SW 1271 (cell line): Measurements from ENCODE around the gene TMPRSS7.

Experiments
- DNase-seq, 2 experiments: peaks; one replicate each; lab custom pipeline; 2025; lab: John Stamatoyannopoulos, UW

The TMPRSS7 gene

DNA sequence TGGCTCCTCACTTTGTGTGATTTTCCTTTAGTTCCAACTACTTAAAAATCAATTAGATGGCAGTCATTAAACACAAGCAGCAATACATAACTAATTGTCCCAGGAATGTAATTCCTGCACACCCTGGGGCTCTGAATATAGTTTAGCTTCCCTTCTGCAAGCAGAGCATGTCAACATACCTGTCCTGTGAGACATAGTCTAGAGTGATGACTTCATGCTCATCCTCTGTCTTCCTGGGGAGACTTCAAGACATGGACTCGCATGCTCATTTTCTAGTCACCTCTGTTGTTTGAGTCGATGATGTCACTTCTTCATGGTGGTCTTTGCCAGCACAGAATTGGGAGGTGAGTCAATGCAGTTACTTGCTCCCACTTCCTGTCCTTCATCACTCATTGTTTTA is 67.4 kb downstream of the TMPRSS7 start:
- no peak for DNase-seq

DNA sequence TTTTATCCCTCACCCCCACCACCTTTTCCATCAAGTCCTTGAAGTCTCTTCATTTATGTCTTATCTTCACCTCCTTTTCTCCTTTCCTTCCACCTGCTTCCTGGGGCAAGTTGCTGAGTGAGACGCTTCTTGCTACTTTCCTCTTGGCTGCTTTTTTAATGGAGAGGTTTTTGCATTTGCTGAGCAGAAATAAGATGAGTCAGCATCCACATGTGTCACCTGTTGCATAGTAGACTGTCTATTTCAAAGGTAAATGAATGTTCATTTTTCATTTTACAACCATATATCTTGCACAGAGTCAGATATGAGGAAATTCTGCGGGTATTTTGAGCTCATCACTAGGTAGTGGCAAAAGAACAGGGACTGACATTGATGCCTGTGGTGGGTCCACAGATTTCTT is 70.2 kb downstream of the TMPRSS7 start:
- DNase-seq: no peak

DNA sequence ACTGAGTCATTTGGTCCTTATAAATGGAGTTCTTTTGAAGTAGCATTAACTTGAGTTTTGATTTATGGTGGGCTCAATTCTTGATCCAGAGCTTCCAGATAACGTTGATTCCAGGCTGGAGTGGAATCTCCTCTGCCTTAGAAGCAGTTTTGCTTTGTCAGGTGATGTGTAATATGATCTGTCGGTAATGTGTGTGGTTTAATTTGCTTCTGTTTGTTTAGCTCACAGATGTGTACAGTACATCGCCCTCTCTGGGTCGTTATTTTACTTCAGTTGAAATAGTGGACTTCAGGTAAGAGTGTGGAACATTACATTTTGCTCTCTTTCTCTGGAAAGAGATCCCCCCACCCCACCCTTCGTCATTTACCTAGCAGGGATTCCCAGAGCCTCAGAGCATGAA is 74.8 kb downstream of the TMPRSS7 start:
- DNase-seq: no peak

DNA sequence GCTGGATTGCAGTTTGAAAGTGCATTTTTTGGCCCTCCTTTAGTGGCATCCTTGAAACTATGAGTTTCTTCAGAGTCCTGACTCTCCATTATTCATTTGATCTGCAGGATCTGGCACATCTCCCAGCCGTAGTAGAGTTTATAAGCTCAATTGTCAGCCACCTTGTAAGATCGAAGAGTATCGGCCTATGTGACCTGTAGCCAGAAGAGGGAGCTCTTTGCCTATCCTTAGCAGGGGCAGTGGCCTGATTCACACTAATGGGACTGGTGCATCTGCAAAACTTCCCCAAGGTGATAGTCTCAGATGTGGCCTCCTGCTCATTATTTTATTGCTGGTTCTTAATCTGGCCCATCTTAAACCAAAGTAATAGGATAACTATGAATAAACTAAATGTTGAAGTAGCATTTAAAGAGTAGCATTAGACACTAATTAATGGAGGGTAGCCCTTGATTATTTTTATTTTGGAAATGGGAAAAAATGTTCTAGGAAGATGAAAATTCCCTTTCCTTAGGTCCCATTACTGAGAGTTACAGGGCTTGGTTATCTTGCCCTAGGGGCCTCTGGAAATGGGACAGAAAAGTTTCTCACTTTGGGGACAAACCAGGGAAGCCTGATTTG is 77.4 kb downstream of the TMPRSS7 start:
- DNase-seq: peak in 1 of 2 experiments; percentile 42

DNA sequence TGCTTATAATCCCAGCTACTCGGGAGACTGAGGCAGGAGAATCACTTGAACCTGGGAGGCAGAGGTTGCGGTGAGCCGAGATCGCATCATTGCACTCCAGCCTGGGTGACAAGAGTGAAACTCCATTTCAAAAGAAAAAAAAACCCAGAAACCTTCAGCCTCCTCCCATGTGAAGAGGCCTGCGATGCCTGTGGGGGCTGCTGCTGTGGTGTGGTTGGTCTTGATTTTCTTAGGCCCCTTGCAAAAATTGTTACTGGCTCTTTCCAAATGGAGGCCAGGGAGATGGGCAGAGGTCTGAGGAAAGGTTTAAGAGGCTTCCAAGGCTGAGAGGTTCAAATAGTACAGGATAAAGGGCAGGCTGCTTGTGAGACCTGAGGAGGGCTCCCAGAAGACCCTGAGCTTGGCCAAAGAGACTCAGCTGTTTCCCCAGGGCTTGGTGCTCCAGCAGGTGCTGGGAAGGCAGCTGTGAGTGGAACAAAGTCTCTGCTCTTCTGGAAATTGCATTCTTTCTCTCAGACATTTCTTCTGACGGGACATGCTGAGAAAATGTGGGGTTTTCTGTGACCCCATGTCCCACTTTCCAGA is 80.1 kb downstream of the TMPRSS7 start:
- DNase-seq: no peak

DNA sequence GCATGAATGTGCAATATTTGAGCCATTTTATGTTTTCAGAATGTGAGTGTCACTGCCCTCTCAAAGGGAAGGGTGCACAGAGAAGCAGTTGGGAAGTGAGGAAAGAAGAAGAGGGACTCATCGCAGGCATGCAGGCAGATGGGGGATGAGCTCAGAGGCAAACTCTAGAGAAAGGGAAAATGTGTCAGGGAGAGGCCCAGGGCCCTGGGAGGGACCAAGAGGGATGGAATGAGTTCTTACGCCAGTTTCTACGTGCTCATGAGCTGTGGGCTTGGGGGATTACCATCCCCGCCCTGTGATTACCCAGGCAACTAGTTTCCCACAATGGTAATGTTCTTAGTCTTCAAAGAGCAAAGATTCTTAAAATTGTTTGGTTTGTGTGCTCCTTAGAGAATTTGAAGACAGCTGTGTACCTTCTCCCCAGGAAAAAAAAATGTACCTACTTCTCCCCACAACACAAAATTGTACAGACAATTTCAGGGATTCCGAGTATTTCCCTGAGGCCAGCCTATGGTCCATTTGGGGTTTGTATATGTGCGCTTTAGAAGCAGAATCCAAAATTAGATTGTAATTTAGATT is 80.7 kb downstream of the TMPRSS7 start:
- DNase-seq: no peak

DNA sequence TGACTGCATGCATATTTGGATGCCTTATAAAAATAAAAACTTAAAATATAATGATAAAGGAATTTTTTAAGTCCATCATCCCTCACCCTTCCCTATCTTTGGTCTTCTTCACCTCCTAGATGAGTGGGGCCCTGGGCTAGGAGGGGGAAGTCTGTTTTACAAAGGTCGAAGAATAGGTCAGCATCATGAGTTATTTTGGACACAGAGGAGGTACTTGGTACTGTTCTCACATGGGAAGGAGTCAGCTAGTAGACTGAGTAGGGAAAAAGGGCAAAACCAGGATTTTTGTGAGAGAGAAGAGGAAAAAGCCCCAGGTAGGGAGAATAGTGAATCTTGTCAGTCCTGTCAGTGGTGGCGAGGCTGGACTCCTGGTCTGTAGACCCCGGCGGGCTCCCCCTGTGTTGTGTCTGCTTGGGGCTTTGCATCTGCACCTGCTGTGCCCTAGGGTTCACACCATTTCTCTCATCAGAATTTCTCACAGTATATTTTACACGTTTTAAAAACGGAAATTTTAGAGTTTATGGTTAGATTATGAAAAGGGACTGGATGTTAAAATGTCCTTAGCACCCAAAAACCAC is 81.4 kb downstream of the TMPRSS7 start:
- DNase-seq: no peak

DNA sequence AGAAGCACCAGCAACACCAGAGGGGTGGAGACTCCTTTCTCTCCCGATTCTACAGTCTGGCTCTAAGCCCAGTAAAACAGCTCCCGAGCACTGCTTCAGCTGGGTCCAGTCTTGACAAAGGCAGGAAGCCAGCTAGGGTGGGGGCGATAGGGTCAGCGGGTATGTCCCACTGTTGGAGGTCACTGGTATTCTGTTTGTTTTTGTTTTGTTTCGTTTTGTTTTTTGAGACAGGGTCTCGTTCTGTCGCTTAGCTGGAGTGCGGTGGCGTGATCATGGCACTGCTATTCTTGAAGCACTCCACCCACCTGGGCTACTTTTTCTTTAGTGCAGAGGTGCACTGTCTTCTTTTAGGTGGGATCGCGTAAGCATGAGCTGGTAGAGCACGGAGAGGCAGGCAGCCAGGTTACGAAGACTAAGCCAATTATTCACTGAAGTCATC is 82.2 kb downstream of the TMPRSS7 start:
- no peak for DNase-seq

DNA sequence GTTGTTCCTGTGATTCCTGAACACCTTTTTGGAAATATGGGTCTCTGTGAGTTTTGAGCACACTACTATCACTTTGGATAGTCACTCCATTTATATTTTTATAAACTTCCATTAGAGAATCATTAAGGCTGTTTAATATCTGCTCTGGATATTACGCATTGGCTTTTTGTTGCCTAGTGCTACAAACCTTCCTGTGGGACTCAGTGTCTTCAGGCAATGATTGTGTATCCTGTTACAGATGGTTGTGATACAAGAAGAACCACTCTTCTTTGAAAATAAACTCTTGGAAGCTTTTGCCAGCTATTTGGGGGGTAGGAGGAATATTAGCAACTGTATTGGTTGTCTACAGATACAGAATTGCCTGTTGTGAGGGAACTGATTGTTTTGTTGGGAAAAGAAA is 82.9 kb downstream of the TMPRSS7 start:
- no peak for DNase-seq

DNA sequence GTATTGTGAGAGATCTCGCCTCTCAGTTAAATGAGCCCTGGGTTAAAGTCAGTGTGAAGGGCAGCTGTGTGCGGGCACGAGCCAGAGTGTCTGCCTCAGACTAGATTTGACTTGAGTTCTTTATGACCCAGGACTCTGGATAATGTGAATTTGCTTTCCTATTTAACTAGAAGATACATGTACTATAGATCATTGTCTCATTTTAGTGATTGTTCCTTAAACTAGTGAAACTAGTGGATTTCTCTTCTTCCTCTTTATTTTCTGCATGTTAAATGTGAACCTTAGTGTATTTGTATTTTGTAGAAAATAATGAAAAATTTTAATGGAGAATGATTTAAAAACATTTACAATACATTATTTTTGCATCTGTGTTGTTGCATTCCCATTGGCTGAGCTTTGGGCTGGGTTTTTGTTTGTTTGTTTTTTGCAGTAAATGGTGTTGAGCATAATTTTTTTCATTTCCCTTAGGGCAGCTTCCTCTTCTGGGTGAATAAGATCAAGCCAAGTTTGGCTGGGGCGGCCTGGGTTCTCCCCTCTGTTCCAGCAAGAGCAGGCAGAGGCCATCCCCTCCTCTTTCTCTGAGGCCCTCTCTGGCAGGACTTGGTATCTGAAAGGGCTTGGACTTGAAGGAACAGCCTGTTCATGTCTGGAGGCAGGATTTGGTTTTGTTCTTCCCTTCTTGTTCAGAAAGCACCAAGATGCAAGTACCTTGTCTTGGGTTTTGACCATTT is 83.5 kb downstream of the TMPRSS7 start:
- DNase-seq: no peak

DNA sequence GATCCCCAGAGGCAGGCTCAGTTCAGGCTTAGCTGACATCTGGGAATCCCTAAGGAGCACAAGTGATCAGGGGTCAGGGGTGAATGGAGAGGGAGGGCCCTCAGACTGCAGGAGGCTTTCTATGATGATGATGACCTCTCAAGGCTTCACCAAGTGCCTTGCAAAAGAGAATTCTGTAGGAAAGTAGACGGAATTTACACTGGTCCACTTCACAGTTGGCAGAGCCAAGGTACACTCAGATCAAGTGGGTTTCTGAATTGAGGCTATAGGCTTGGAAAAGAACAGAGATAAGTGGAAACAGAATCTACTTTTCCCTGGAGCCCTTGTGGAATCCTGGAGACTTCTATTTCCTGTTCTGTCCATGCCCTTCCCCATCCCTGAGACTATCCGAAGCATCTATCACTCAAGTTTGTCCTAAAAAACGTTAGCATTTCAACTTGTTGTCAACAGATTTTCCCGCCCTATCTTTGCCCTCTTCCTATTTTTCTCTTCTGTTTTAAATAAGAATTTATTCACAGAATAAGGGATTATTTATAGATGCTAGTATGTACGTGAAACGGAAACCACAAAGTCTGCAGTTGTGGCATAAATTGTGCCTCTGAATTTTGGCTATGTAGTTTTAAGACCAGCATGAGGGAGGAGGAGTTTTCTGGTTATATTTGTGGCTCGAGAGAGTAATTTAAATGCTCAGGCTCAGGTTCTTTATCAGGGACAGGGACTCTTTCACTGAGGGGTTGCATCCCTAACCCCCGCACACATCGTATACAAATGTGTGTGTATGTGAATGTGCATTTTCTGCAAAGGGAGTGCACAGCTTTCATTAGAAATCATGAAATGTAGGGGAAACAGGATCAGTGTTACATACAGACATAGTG is 85.7 kb downstream of the TMPRSS7 start:
- no peak for DNase-seq

DNA sequence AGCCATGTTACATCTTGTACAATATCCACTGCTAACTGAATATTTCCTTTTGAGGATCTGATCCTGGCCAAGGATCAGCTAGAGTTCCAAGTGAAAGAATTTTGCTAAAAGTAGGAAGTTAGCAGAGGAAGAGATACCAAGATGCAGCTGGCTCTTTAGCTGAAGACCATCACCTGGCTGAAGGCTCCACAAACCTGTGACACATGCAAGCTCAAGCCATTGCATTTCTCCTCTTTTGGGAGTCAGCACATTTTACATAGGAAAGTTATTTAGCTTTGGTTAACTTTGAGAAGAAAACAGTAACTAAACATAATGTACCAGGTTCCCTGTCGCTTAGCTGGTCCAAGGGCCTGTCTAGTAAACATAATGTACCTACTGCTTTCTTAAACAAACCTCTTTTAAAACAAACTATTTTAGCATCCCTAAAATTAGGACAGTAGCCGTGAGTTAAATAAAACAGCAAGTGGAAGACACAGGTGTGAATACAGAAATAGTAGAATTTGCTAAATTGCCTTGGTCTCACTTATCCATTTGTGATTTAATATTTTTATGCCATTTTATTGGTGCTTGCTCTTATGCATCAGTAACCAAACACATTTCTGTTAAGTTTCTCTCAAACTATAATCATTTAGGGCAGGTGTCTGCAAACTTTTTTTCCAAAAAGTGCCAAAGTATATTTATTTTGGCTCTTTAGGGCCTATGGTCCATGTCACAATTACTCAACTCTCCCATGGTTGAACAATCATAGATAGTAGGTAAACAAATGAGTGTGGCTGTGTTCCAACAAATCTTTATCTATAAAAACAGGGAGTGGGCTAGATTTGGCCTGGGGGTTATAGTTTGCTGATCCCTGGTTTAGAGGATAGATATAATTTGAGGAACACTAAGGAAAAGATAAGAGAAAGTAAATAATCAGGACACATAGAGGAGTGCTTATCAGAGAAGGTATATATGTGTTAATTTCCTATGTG is 87.3 kb downstream of the TMPRSS7 start:
- no peak for DNase-seq

DNA sequence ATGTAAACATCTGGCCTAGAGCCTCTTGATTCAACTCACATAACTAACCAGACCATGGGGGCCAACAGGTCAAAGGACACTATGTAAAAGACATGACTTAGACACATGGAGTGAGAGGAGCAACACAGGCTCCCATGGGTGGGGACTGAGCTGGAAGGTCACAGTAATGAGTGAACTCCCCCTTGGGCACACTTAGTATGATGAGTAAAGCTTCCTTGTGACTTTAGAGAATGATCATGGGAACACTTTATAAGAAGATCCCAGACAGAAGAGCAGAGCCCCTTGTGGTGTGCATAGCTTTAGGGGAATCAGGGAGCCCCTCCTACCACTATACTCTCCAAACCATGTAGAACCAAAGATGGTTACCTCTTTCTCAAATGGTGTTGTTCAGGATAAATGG is 88.3 kb downstream of the TMPRSS7 start:
- no peak for DNase-seq

DNA sequence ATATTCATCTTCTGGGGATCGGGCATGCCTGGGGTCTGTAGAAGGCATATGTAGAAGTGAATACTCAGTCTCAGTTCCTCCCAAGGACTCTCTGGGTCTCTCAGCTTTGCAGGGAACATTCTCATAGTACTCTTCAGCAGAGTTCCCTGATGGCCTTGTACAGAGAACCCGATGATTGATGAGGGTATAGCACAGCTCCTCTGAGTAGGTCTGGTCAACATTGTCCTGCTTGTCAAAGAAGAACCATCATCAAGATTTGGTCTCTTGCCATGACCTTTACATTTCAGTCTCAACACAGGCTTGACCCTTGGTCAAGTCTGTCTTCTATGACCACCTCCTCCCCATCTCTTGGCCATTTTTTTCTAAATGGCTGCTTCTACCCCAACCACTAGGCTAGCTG is 89.0 kb downstream of the TMPRSS7 start:
- DNase-seq: no peak

DNA sequence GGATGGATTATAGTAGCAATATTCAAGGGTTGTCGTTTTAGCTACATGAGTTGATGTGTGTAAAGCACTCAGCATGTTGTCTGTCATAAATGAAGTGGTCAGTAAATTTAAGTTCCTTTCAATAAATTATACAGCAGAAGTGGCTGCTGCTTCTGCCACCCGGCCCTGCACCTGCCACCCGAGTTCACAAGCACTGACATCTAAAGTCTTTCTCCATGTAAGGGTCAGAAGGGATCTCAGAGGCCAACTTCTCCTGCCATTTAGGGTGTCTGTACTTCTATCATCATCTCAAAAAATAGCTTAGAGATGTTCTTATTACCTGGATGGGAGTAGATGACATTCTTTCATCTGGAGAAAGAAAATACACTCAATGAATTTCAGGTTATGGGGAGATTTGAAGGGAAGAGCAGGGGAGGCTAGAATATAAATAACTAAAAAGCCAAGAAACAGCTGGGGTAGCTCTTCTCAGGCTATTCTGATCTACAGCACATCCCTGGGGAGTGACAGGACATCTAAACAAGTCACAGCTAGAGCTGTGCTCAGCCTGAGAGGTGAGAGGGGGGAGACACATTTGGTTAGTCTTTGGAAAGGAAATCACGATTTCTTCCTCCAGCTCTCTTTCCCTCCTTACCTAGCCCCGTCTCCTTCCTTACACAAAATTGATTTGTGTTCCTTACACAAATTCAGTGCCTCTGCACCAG is 90.5 kb downstream of the TMPRSS7 start:
- no peak for DNase-seq

DNA sequence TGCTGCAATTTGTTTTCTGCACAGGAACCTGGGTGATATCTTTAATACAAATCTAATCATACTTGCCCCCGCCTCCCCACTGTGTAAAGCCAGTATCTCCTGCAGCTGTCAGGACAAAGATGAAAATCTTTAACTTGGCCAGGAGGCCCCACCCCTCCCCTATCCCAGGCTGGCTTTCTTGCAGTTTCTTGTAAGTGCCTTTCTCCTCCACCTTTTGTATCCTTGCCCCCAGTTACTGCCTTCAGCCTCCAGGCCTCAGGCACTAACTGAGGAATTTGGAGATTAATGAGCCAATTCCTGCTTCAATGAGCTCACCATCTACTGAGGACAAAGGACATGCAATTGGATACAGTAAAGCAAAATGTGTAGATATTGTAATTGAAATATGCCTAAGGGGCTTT is 92.0 kb downstream of the TMPRSS7 start:
- DNase-seq: no peak

DNA sequence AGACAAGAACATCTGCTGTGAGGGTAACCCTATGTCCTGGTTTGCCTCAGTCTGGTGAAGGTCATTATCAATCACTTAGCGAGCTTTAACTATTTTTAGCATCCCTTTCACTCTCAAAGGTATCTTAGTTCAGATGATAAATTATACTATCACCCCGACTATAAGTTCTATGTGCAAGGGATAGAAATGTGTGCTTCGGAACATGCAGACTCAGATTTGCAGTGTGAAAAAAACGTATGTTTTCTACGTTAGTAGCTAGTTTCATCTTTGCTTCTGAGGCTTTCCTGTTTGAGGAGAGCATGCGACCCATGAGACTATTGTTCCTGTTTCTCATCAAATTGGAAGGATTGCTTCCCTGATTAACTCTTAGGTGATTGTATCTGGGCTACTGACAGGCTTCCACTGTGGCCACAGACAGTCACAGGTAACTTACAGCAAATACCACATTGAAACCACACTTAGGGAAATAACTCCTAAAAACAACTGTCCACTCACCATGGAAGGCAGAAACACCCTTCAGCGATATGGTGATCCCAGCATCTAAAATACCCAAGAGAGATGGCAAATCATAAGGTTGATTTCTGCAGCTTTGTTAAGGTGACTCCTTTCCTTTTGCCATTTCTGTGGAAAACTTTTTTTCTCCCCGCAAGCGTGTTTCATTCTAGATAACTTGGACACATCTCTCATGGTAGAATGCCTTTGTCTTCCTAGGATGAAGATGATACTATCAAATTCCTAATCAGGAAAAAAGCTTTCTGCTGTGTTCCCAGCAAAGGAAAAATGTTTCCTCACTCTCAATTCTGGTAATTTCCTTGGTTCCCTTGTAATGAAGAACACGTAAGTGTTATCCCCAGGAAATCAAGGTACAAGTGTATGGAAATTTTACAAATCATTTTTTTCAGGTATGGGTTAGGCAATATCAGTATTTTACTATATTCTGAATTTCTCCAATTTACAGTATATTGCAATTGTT is 93.3 kb downstream of the TMPRSS7 start:
- DNase-seq: no peak

DNA sequence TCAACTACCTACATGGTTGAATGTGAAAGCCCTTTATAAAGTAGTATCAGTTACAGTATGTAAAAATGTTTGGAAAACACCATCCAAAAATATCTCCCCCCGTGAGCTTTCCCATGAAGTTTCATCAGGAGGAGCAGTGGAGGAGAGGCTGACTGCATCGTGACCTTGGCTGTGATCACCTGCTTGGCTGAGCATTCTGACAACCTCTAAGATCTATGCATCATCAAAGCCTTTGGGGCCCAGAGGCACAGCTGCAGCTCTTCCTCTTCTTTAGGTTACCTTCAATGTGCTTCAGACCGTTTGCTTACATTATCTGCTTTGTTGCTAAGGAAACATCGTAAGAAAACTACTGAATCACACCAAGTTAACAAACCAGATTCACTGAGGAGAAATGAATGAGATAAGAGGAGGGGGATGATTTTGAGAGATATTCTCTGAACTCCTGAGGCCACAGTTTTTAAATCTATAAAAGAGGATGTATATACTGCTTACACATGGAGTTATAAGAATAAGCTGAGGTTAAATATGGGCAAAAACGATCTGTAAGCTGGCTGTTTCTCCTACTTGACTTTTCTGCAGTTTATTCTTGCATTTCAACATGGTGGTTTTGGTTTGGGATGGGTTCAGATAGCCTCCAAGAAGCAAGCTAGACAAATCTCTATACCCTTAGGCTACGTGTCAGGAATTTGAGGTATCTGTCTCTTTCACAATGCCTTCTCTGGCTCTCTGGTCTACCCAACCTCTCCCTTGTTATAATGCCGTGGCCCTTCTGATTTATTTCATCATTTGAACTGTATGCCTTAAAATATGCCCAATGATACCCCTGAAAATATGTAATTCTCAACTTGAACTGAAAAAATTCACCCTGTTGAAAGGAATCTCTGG is 94.5 kb downstream of the TMPRSS7 start:
- no peak for DNase-seq
